Measurements from ENCODE around the gene DCC.

GRCh38 chr18:52781113-52781512 is 441.1 kb downstream of the DCC start:
- no peak for TF ChIP-seq POLR2A (IDR thresholded peaks at IDR 0.05)
- no peak for TF ChIP-seq CTCF (IDR thresholded peaks at IDR 0.05)

Measured in thyroid gland (tissue), 4 donors.